Stimulated activated CD8-positive, alpha-beta memory T cell treated with anti-CD3 and anti-CD28 coated beads, Interleukin-15, amount 100 ng/mL, for 1 hour (primary cell): ENCODE results near the gene CD300LD.

Experiments used
- DNase-seq: peaks from one replicate; pipeline ENCODE4 v3.0.0-alpha.2; 2020; ENCODE audit warnings: low read depth

The CD300LD gene

GRCh38 chr17:74543891-74544760 lies 48.0 kb downstream of the CD300LD start:
- no peak for DNase-seq

DNA sequence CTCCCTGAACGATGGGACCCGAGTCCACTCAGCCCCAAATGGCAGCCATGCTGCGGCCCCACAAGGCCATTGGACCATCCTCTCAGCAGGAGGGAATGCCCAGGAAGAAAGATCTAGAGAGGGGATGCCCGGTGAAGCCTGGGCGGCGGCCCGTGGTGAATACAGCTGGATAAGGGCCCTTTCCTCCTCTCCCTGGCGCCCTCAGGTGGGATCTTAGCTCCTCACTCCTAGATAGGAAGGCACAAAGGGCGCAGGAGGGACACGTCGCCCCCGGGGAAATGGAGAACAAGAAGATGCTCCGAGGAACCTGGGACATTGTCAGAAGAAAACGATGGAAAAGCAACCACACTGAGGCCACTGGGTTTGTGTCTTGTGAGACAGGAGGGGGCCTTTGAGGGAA lies 48.7 kb downstream of the CD300LD start:
- DNase-seq: no peak

GRCh38 chr17:74542727-74543383 lies 49.2 kb downstream of the CD300LD start:
- no peak for DNase-seq

- no peak for DNase-seq
Measured at GRCh38 chr17:74542166-74542565, 49.9 kb downstream of the CD300LD start.

DNA sequence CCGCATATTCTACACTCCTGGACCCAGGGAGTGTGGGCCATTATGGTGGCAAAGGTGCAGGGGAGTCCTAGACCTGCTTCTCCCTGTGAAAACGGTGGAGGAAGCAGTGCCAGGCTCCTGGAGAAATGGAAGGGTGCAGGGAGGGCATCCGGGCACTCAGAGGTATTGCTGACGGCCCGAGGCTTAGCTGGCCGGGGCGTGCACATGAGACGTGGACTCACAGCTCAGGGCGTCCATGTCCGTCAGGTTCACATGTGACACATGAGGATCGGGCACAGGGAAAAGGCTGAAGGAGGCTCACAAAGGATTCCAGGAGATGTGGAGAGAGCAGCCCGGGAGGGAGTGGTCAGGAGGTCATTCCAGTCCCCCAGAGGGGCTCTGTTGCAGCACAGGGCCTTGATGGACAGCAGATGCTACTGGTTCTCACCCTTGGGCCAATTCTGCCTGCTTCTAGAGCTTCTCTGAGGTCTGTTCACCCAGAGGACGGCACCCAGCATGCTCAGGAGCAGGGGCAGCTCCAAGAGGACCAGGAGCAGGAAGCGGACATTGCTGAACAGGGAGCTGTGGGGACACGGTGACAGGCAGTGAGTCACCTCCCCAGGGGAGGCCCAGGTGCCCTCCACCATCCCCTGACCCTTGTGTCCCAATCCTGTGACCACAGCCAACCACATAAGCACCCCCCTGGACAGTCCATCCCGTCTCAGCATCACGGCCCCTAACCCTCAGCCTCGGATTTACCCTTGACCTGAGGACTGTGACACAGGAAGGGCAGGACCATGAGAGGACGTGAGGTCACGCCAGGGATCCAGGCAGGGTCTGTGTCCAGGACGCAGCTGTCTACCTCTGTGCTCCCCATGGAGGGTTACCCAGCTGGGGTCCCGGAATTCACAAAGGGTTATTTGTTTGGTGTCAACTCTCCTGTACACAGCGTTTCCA lies 50.6 kb downstream of the CD300LD start:
- no peak for DNase-seq

DNA sequence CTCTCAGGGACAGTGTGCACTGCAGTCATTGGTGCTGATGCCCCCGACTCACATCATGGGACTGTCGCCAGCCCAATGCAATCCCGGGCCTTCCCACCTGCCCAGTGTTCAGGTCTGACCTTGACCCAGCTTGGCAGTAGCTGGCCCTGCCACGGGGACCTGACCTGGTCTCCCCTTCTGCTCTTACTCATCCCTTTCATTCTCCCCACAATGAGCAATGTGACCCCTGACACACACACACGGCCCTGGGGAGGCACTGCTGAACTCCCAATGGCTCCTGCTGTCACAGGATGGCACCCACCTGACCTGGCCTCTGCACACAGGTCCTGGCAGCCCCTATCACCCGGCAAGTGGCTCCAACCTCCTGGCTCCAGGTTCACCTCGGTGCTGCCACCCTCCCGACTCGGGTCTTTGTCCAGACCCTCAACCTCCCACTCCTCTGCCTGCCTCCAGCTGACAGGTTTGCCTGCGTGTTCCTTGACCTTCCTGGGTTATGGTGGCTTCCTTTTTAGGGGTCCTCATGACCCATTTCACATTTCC lies 52.7 kb downstream of the CD300LD start:
- no peak for DNase-seq

DNA sequence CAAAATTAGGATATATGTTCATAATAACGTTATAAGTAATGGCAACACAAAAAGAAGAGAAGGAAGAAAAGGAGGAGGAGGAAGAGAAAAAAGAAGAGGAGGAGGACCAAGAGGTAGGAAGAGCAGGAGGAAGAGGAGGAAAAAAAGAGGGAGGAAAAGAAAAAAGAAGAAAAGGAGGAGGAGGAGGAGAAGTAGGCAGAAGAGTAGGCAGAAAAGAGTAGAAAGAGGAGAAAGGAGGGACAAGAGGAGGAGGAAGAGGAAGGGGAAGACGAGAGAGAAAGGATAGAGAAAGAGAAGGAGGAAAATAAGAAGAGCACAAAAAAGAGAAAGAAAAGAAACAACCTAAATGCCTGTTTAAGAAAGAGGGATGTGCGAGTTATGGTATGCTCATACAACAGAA lies 55.2 kb downstream of the CD300LD start:
- no peak for DNase-seq

DNA sequence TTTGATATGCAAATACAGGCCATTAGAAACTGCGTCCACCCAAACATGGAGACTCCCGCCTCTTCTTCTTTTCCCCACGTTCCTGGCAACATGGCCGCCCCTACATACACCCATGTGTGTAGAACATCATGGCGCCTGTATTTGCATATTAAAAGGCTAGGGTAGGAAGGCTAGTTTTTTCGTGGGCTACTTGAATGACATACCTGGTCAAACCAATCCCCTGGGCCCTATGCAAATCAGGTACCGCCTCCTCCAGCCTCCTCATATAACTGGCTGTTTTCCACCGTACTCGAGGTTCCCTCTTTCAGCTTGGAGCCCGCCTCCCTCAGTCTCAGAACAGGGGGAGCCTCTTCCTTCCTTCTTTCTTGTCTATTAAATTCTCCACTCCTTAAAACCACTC lies 60.0 kb downstream of the CD300LD start:
- no peak for DNase-seq

DNA sequence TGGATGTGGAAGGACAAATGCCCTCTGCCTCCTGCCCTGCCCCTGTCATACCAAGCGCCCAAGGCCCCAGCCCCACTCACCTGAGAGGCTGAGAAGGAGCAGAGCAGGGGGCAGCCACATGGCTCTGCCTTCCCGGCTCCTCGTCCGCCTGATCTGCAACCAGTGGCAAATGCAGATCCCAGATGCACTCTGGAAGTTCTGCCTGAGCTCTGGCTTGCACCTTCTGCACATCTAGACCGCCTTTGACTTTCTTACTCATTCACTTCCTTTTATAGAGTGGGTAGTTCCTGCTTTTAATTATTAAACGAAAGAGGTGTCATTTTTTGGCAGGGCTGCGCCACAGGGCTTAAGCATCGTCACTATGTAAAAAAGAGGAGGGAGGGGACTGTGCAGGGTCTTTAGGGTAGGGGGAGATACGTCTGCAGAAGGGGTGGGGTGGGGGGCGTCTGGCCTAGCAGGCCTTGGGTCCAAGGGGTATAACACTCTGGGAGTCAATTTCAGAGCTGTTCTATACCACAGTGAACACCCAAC lies 60.8 kb downstream of the CD300LD start, which contains the start of gene CD300LB:
TSS of gene CD300LB (minus strand) at position 245 of the 531 bp plus-strand sequence. CDS start at position 120, 125 bp downstream.
- DNase-seq: no peak

DNA sequence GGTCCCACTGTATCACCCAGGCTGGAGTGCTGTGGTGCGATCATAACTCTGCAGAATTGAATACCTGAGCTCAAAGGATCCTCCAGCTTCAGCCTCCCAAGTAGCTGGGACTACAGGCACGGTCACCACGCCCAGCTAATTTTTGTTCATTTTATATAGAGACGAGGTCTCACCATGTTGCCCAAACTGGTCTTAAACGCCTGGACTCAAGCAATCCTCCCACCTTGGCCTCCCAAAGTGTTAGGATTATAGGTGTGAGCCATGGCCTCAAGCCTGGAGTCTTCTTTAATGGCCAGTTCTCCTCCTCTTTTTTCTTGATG lies 61.3 kb downstream of the CD300LD start:
- no peak for DNase-seq
